ENCODE data around the gene ALG5. TPM values are rescaled to one million over a fixed set of nuclear protein-coding genes. Genes with fewer than 3 reads are reported as not detected.
A peak's percentile ranks its signal among the peaks of the same experiment; 100 is the strongest.

ALG5 gene
- total RNA-seq, 2 donors from 2014 or later: 21.8 to 21.9 TPM

- Mint-ChIP-seq H3K36me3 (ENCODE audit: low read depth) (no peaks in the 10 kb centered on the region), H3K9me3 (no peaks in the 10 kb centered on the region), H3K27ac (no peak overlapping the region), H3K4me3 (no peak overlapping the region), H3K27me3 (ENCODE audit: insufficient read depth) (peaks cover 18% of the 10 kb centered on the region), H3K4me1 (peaks cover 7% of the 10 kb centered on the region)
- WGBS, 2 experiments (ENCODE audit: insufficient coverage in 1 of 2, insufficient read length in 1 of 2): 83% methylated on average over 2 of the region's 2 CpGs; no CpG with 5 or more reads in 1 of the 2 experiments
- H3K27ac ChIP-seq (ENCODE audit: low read depth, low read length): no peak overlapping the region
- H3K9me3 ChIP-seq (ENCODE audit: control insufficient read depth, low read length): no peaks in the 10 kb centered on the region
- no peaks in the 10 kb centered on the region for H3K4me1 ChIP-seq (ENCODE audit: control insufficient read depth, insufficient read depth, low read length)
- TF ChIP-seq, protein P1, sequence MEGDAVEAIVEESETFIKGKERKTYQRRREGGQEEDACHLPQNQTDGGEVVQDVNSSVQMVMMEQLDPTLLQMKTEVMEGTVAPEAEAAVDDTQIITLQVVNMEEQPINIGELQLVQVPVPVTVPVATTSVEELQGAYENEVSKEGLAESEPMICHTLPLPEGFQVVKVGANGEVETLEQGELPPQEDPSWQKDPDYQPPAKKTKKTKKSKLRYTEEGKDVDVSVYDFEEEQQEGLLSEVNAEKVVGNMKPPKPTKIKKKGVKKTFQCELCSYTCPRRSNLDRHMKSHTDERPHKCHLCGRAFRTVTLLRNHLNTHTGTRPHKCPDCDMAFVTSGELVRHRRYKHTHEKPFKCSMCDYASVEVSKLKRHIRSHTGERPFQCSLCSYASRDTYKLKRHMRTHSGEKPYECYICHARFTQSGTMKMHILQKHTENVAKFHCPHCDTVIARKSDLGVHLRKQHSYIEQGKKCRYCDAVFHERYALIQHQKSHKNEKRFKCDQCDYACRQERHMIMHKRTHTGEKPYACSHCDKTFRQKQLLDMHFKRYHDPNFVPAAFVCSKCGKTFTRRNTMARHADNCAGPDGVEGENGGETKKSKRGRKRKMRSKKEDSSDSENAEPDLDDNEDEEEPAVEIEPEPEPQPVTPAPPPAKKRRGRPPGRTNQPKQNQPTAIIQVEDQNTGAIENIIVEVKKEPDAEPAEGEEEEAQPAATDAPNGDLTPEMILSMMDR (conservative IDR thresholded peaks at IDR 0.05): no peak
- H3K27me3 ChIP-seq (ENCODE audit: control insufficient read depth, insufficient read depth, low read length, poor library complexity, severe bottlenecking): peaks cover 12% of the 10 kb centered on the region
- no peak overlapping the region for H3K4me3 ChIP-seq (ENCODE audit: low read length)
- no peaks in the 10 kb centered on the region for H3K36me3 ChIP-seq (ENCODE audit: control insufficient read depth, insufficient read depth, low read length)
- DNase-seq: no peak
- H3K9ac ChIP-seq (ENCODE audit: extremely low read depth, low read length, poor library complexity, severe bottlenecking): no peak overlapping the region
Measured at GRCh38 chr13:36912973-36913372, 86.2 kb downstream of the ALG5 start.

DNA sequence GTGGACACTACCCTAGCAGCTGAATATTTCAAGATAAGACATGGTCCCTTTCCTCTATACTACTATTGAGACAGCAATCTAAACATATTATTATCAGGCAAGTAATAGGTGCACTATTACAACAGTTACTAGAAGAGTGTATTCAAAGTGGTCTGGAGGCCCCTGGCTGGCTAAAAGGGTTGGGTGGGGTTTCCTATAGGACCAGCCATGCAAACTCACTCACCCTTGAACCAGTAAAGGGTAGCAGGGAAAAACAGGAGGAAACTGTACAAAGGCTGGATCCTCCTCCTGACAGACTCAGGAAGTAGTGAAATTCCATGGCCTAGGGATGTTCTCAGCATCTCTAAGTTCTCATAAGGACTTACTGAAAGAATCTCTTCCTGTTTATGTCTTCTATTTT lies 86.8 kb downstream of the ALG5 start:
- Histone ChIP-seq H3K9me3 (ENCODE audit: control insufficient read depth, low read length) (no peaks in the 10 kb centered on the region), H3K9ac (ENCODE audit: extremely low read depth, low read length, poor library complexity, severe bottlenecking) (no peak overlapping the region), H3K4me1 (ENCODE audit: control insufficient read depth, insufficient read depth, low read length) (no peaks in the 10 kb centered on the region), H3K4me3 (ENCODE audit: low read length) (no peak overlapping the region), H3K27me3 (ENCODE audit: control insufficient read depth, insufficient read depth, low read length, poor library complexity, severe bottlenecking) (peaks cover 6% of the 10 kb centered on the region), H3K36me3 (ENCODE audit: control insufficient read depth, insufficient read depth, low read length) (no peaks in the 10 kb centered on the region), H3K27ac (ENCODE audit: low read depth, low read length) (no peak overlapping the region)
- H3K4me1 Mint-ChIP-seq: peaks cover 10% of the 10 kb centered on the region
- H3K36me3 Mint-ChIP-seq (ENCODE audit: low read depth): no peaks in the 10 kb centered on the region
- H3K4me3 Mint-ChIP-seq: no peak overlapping the region
- H3K9me3 Mint-ChIP-seq: no peaks in the 10 kb centered on the region
- no peak for DNase-seq
- TF ChIP-seq, protein P1 (conservative IDR thresholded peaks at IDR 0.05): no peak
- H3K27me3 Mint-ChIP-seq (ENCODE audit: insufficient read depth): peaks cover 13% of the 10 kb centered on the region
- no peak overlapping the region for H3K27ac Mint-ChIP-seq

DNA sequence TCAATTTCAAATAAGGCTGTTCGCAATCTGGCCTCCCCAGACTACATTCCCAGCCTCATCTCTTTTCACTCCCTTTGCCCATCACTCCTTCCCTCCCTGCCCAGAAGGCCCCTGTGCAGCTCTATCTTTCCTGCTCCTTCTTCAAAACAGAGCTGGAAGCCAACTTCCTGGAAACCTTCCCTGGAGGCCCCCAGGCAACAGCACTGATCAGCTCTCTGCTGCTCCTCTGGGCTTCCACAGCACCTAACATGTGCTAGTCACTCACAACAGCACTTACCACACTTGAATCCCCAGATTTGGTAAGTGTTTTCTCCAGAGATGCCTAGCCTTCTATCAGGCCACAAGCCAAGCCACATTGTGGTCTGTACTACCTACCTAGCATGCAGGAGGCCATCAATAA lies 88.6 kb downstream of the ALG5 start:
- Histone ChIP-seq H3K4me1 (ENCODE audit: control insufficient read depth, insufficient read depth, low read length) (no peaks in the 10 kb centered on the region), H3K9me3 (ENCODE audit: control insufficient read depth, low read length) (no peaks in the 10 kb centered on the region), H3K36me3 (ENCODE audit: control insufficient read depth, insufficient read depth, low read length) (no peaks in the 10 kb centered on the region), H3K4me3 (ENCODE audit: low read length) (no peak overlapping the region), H3K27ac (ENCODE audit: low read depth, low read length) (no peak overlapping the region), H3K9ac (ENCODE audit: extremely low read depth, low read length, poor library complexity, severe bottlenecking) (no peak overlapping the region), H3K27me3 (ENCODE audit: control insufficient read depth, insufficient read depth, low read length, poor library complexity, severe bottlenecking) (no peaks in the 10 kb centered on the region)
- Mint-ChIP-seq H3K4me1 (peaks cover 4% of the 10 kb centered on the region), H3K9me3 (no peaks in the 10 kb centered on the region), H3K27me3 (ENCODE audit: insufficient read depth) (peaks cover 3% of the 10 kb centered on the region), H3K4me3 (no peak overlapping the region), H3K27ac (peak overlapping the region; percentile 57), H3K36me3 (ENCODE audit: low read depth) (no peaks in the 10 kb centered on the region)
- TF ChIP-seq, protein P1 (conservative IDR thresholded peaks at IDR 0.05): no peak
- 100% methylated on average over 1 of the region's 1 CpG; no CpG with 5 or more reads in 1 of the 2 experiments for WGBS, 2 experiments (ENCODE audit: insufficient coverage in 1 of 2, insufficient read length in 1 of 2)
- no peak for DNase-seq

Data from endodermal cell (in vitro differentiated cells).